Measurements from ENCODE around the gene EXOC2. TPM values are rescaled to one million over a fixed set of nuclear protein-coding genes. Genes with fewer than 3 reads are reported as not detected.

Gene EXOC2
- total RNA-seq, 1 experiment from 2014 or later = 24.5 TPM

- intact Hi-C loops (cut with micrococcal nuclease) = no loop called here
- Histone ChIP-seq H3K4me2 (ENCODE audit: low read length) (no peak overlapping the region), H4K20me1 (ENCODE audit: insufficient read depth) (no peaks in the 10 kb centered on the region), H3K4me1 (ENCODE audit: control insufficient read depth in 1 of 2, insufficient read depth in 2 of 2, low read length in 2 of 2) (no peaks in the 10 kb centered on the region), H3K79me2 (ENCODE audit: insufficient read depth, low read length) (no peaks in the 10 kb centered on the region), H3K9me2 (ENCODE audit: insufficient read depth) (no peaks in the 10 kb centered on the region), H3K4me3 (replicated peaks in 1 of 2; ENCODE audit: low read depth in 1 of 2, low read length in 2 of 2) (no peak overlapping the region), H3K27me3 (ENCODE audit: insufficient read depth, low read length) (no peaks in the 10 kb centered on the region), H3K9me3 (ENCODE audit: control insufficient read depth in 1 of 2, insufficient read depth in 1 of 2, low read depth in 1 of 2, low read length in 2 of 2) (no peaks in the 10 kb centered on the region), H3K9ac (ENCODE audit: low read length) (no peak overlapping the region), H3K36me3 (ENCODE audit: control insufficient read depth in 1 of 2, insufficient read depth in 2 of 2, low read length in 2 of 2) (peaks cover 0 to 6% of the 10 kb centered on the region in 2 experiments; a peak in 1 of 4 replicates), H2AFZ (ENCODE audit: low read depth, low read length, poor library complexity, severe bottlenecking) (no peak overlapping the region), H3K27ac (ENCODE audit: low read depth, low read length) (no peak overlapping the region)
- DNase-seq (ENCODE audit: low read depth, low spot score) (no peak), ATAC-seq (0 out of 2 replicates have a peak, but pooled peaks have one; percentile 30)
- POLR2A ChIA-PET = no interaction called here
- CTCF ChIA-PET = no interaction called here
- no TSS peak for BruUV-seq (replicated peaks)
- TF ChIP-seq, protein P1, sequence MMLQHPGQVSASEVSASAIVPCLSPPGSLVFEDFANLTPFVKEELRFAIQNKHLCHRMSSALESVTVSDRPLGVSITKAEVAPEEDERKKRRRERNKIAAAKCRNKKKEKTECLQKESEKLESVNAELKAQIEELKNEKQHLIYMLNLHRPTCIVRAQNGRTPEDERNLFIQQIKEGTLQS (IDR thresholded peaks at IDR 0.05) = no peak
- TF ChIP-seq SP1 (IDR thresholded peaks at IDR 0.05; ENCODE audit: low read depth) (no peak), ZFX (IDR thresholded peaks at IDR 0.05) (no peak), EGR1 (IDR thresholded peaks at IDR 0.05; ENCODE audit: low read depth) (no peak), EZH2phosphoT487 (IDR thresholded peaks at IDR 0.05; ENCODE audit: borderline replicate concordance) (no peak), CEBPB (IDR thresholded peaks at IDR 0.05; ENCODE audit: low read depth) (no peak), TCF7L2 (IDR thresholded peaks at IDR 0.05; ENCODE audit: borderline replicate concordance, extremely low read depth, insufficient read depth, insufficient read length) (no peak), CTCF (IDR thresholded peaks at IDR 0.05 in 2 of 3, conservative IDR thresholded peaks at IDR 0.05 in 1 of 3; ENCODE audit: borderline replicate concordance in 1 of 3, insufficient read depth in 1 of 3, low read depth in 2 of 3, low read length in 2 of 3) (no peak), MAX (IDR thresholded peaks at IDR 0.05) (no peak), JUND (IDR thresholded peaks at IDR 0.05) (no peak), FOSL1 (IDR thresholded peaks at IDR 0.05; ENCODE audit: low read depth) (no peak), SRF (IDR thresholded peaks at IDR 0.05; ENCODE audit: low read depth) (no peak), RAD21 (IDR thresholded peaks at IDR 0.05; ENCODE audit: low read depth) (no peak), CBX3 (IDR thresholded peaks at IDR 0.05; ENCODE audit: low read depth) (no peak)
- TF ChIP-seq, protein P2, sequence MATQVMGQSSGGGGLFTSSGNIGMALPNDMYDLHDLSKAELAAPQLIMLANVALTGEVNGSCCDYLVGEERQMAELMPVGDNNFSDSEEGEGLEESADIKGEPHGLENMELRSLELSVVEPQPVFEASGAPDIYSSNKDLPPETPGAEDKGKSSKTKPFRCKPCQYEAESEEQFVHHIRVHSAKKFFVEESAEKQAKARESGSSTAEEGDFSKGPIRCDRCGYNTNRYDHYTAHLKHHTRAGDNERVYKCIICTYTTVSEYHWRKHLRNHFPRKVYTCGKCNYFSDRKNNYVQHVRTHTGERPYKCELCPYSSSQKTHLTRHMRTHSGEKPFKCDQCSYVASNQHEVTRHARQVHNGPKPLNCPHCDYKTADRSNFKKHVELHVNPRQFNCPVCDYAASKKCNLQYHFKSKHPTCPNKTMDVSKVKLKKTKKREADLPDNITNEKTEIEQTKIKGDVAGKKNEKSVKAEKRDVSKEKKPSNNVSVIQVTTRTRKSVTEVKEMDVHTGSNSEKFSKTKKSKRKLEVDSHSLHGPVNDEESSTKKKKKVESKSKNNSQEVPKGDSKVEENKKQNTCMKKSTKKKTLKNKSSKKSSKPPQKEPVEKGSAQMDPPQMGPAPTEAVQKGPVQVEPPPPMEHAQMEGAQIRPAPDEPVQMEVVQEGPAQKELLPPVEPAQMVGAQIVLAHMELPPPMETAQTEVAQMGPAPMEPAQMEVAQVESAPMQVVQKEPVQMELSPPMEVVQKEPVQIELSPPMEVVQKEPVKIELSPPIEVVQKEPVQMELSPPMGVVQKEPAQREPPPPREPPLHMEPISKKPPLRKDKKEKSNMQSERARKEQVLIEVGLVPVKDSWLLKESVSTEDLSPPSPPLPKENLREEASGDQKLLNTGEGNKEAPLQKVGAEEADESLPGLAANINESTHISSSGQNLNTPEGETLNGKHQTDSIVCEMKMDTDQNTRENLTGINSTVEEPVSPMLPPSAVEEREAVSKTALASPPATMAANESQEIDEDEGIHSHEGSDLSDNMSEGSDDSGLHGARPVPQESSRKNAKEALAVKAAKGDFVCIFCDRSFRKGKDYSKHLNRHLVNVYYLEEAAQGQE (IDR thresholded peaks at IDR 0.05; ENCODE audit: low read depth) = no peak
- RAD21 ChIA-PET (ENCODE audit: low non-redundant PET in 1 of 2, low total read pairs in 2 of 2, uncharacterized antibody in 2 of 2, unreplicated experiment in 2 of 2) = no interaction called here
Observed at GRCh38 chr6:487956-488355, 205.0 kb downstream of the EXOC2 start.

Measured in HCT116 (cell line).